Epithelial cell of proximal tubule (primary cell): ENCODE measurements around the gene NT5DC1. TPM values are rescaled to one million over a fixed set of nuclear protein-coding genes. Genes with fewer than 3 reads are reported as not detected.

Experiments
- DNase-seq: peaks from one replicate; pipeline ENCODE4 v3.0.0-alpha.2; 2011; ENCODE audit warnings: low read depth
- H3K4me3 ChIP-seq: 2 replicates; pipeline ENCODE4 v1.5.1; 2011; ENCODE audit warnings: low read depth, mild to moderate bottlenecking, low read length
- total RNA-seq: library from RNA; depleted of rRNA; stranded (reverse); fragments of >200 nt; gene quantifications from 2 replicates; pipeline ENCODE4 v1.2.3, GENCODE V29; 2015
- TF ChIP-seq, protein P1 (sequence below): conservative IDR thresholded peaks from 2 replicates; pipeline ENCODE4 v1.5.1; 2012; ENCODE audit warnings: low read depth, mild to moderate bottlenecking, low read length

Gene NT5DC1
- total RNA-seq, 1 donor from 2014 or later: 23.5 TPM

DNA sequence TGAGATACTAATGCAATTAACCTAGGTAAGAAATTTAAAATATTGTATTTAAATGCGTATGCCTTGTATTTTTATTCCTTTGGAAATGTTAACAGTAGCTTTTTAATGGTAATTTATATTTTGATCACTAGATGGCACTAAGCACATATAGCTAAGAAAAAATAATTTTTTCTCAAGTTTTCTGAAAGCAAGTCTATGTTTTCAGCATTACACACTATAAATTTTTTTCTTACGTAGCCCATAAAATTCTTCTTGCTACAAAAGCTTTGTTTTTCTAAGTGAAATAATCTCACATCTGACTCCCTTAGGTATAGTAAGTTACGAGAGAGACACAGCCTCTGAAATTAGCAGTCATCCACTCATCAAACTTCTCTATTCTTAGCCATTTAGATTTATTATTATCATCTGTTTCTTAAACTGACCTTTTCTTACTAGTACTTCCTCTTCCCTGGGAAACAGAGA is 117.5 kb downstream of the NT5DC1 start:
- DNase-seq: no peak
- H3K4me3 ChIP-seq: no peak overlapping the region
- TF ChIP-seq, protein P1, sequence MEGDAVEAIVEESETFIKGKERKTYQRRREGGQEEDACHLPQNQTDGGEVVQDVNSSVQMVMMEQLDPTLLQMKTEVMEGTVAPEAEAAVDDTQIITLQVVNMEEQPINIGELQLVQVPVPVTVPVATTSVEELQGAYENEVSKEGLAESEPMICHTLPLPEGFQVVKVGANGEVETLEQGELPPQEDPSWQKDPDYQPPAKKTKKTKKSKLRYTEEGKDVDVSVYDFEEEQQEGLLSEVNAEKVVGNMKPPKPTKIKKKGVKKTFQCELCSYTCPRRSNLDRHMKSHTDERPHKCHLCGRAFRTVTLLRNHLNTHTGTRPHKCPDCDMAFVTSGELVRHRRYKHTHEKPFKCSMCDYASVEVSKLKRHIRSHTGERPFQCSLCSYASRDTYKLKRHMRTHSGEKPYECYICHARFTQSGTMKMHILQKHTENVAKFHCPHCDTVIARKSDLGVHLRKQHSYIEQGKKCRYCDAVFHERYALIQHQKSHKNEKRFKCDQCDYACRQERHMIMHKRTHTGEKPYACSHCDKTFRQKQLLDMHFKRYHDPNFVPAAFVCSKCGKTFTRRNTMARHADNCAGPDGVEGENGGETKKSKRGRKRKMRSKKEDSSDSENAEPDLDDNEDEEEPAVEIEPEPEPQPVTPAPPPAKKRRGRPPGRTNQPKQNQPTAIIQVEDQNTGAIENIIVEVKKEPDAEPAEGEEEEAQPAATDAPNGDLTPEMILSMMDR: no peak

DNA sequence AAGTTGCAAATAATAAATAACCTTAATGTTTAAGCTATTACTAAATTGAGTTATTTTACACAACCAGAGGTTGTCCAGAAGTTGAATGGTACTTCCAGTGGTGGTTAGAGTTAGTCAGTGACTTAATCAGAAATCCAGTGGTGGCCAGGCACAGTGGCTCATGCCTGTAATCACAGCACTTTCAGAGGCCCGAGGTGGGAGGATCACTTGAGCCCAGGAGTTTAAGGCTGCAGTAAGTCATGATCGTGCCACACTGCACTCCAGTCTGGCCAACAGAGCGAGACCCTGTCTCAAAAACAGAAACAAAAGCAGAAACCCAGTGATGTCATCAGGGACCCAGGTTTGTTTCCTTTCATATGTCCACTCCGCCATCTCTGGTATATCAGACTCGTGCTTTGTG is 118.2 kb downstream of the NT5DC1 start:
- TF ChIP-seq, protein P1: no peak
- H3K4me3 ChIP-seq: no peak overlapping the region
- DNase-seq: no peak

DNA sequence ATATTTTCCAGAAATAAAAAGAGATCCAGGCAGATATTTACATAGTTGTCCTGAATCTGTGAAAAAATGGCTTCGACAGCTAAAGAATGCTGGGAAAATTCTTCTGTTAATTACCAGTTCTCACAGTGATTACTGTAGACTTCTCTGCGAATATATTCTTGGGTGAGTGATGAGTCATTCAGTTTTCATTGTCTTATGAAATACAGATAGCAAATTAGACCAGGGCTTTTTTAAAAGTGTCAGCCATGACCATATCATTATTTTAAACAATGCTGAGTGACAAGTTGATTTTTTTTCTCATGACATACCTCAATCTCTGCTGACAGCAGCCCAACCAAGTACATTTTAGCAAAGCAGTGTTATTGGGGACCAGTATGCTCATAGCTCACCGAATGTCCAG is 120.4 kb downstream of the NT5DC1 start:
- no peak overlapping the region for H3K4me3 ChIP-seq
- TF ChIP-seq, protein P1: no peak
- DNase-seq: no peak

DNA sequence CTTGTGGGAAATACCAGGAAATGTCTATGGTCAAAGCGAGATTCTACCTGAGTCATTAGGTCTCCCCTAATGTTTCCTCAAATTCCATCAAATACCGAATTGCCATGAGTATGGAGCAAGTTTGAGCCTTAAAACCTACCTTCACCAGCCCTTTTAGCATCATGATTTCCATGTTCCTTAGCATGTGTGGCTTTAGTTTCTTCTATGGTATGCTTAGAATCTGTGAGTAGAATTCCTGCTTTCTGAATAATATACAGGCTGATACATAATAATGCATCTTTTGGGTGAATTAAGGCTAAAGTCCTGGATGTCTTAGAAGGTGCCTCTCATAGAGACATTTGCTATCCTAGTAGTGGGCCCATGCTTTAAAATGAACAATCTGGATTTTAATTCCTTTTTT is 121.3 kb downstream of the NT5DC1 start:
- DNase-seq: no peak
- H3K4me3 ChIP-seq: no peak overlapping the region
- TF ChIP-seq, protein P1: no peak

DNA sequence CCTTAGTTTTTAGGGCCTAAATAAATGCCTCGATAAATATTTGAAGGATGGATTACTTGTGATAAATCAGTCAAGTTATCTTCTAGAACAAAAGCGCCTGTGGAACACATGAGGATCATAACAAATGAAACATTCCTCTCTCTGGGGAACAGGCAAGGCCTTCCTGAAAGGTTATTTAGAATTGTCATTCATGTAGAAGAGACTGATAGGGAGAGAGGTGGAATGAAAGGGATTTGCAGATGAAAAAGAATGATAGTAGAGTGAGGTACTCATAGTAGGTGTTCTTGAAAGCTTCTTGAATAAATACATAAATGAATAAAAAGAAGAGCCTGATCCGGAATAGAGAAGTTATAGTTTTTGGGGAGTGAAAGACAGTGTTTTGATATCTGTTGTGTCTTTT is 122.7 kb downstream of the NT5DC1 start:
- TF ChIP-seq, protein P1: no peak
- H3K4me3 ChIP-seq: no peak overlapping the region
- DNase-seq: no peak

GRCh38 chr6:116229287-116229913 is 128.7 kb downstream of the NT5DC1 start:
- no peak overlapping the region for H3K4me3 ChIP-seq
- no peak for DNase-seq
- TF ChIP-seq, protein P1: no peak

- TF ChIP-seq, protein P1: no peak
- DNase-seq: no peak
- H3K4me3 ChIP-seq: no peak overlapping the region
Measured at GRCh38 chr6:116234689-116235088, 134.0 kb downstream of the NT5DC1 start.
